NB4 (cell line): ENCODE measurements around the gene GLYATL1.

Experiments used
- CTCF ChIP-seq: IDR thresholded peaks from one replicate; pipeline ENCODE4 v1.5.1; 2012; ENCODE audit warnings: low read depth, low read length
- MAX ChIP-seq: IDR thresholded peaks from 2 replicates; pipeline ENCODE4 v1.6.1; 2011; ENCODE audit warnings: low read depth, low read length

GRCh38 chr11:58994171-58994570 lies 54.9 kb downstream of the GLYATL1 start:
- TF ChIP-seq CTCF (no peak), MAX (no peak)
